HCT116 (cell line): Measurements from ENCODE around the gene EEFSEC. TPM values are rescaled to one million over a fixed set of nuclear protein-coding genes. Genes with fewer than 3 reads are reported as not detected.

ENCODE experiments used
- ATAC-seq: fragments of 200-7000 bp; cut with Tn5 transposase; 2 replicates; pipeline ENCODE4 v1.9.1; 2020; ENCODE audit warnings: mild to moderate bottlenecking, moderate library complexity
- BruUV-seq: library from RNA; stranded (reverse); fragments of 400-500 nt; replicated peaks from 2 replicates; lab custom pipeline; 2021; lab: Mats Ljungman, UMichigan
- CTCF ChIA-PET: fragments of 300-600 bp; sonication (Branson Sonifier 250); formaldehyde crosslinking; loops from one replicate; lab custom pipeline; 2021; ENCODE audit warnings: antibody characterized with exemption; lab: Charles Lee
- POLR2A ChIA-PET: fragments of 300-600, 350-600 bp; sonication (Branson Sonifier 250); formaldehyde crosslinking; loops from one replicate; lab custom pipeline; 2021; ENCODE audit warnings: antibody characterized with exemption; lab: Charles Lee
- RAD21 ChIA-PET, 2 experiments: fragments of 300-600 bp; sonication (Branson Sonifier 250); formaldehyde crosslinking; loops; one replicate each; lab custom pipeline; 2023; ENCODE audit warnings: low total read pairs in 2 of 2; ENCODE audit not compliant: uncharacterized antibody in 2 of 2, unreplicated experiment in 2 of 2, low non-redundant PET in 1 of 2; lab: Charles Lee
- DNase-seq: peaks from one replicate; pipeline ENCODE4 v3.0.0-alpha.2; 2010; ENCODE audit warnings: low read depth, low spot score
- H2AFZ ChIP-seq: fragments of 200-600 bp; shearing (Covaris generic), sonication (generic); 2 replicates; pipeline ENCODE4 v1.6.1; 2017; ENCODE audit warnings: low read depth, mixed run types, mixed read lengths, antibody characterized with exemption, low read length; ENCODE audit not compliant: poor library complexity, severe bottlenecking
- H3K27ac ChIP-seq: 2 replicates; pipeline ENCODE4 v1.5.1; 2012; ENCODE audit warnings: low read depth, low read length
- H3K27me3 ChIP-seq: fragments of 200-600 bp; sonication (generic); 2 replicates; pipeline ENCODE4 v1.6.1; 2016; ENCODE audit warnings: mixed run types, low read length, mixed read lengths; ENCODE audit not compliant: insufficient read depth
- H3K36me3 ChIP-seq, 2 experiments: fragments of 200-500 bp in 1 of 2; fragments of 200-600 bp in 1 of 2; sonication (Bioruptor generic) in 1 of 2; sonication (generic) in 1 of 2; 2 replicates each; pipeline versions ENCODE4 v1.5.1 to v1.6.1; 2014 to 2016; ENCODE audit warnings: low read length in 2 of 2, inconsistent platforms in 1 of 2, mixed read lengths in 1 of 2, mixed run types in 1 of 2; ENCODE audit not compliant: insufficient read depth in 2 of 2, control insufficient read depth in 1 of 2
- H3K4me1 ChIP-seq, 2 experiments: fragments of 200-600 bp in 1 of 2; sonication (generic) in 1 of 2; 2 replicates each; pipeline versions ENCODE4 v1.5.1 to v1.6.1; 2012 to 2017; ENCODE audit warnings: low read length in 2 of 2, inconsistent platforms in 1 of 2, mild to moderate bottlenecking in 1 of 2, mixed read lengths in 1 of 2, mixed run types in 1 of 2, moderate library complexity in 1 of 2; ENCODE audit not compliant: insufficient read depth in 2 of 2, control insufficient read depth in 1 of 2
- H3K4me2 ChIP-seq: fragments of 200-600 bp; sonication (generic); 2 replicates; pipeline ENCODE4 v1.6.1; 2017; ENCODE audit warnings: mixed run types, low read length, mixed read lengths
- H3K4me3 ChIP-seq, 2 experiments: fragments of 200-600 bp in 1 of 2; sonication (generic) in 1 of 2; replicated peaks in 1 of 2; 2 replicates each; pipeline ENCODE4 v1.5.1; 2011 to 2016; ENCODE audit warnings: low read length in 2 of 2, control low read depth in 1 of 2, low read depth in 1 of 2, mild to moderate bottlenecking in 1 of 2, mixed read lengths in 1 of 2, mixed run types in 1 of 2
- H3K79me2 ChIP-seq: fragments of 200-600 bp; sonication (generic); 2 replicates; pipeline ENCODE4 v1.6.1; 2017; ENCODE audit warnings: mild to moderate bottlenecking, mixed run types, low read length, moderate library complexity, mixed read lengths; ENCODE audit not compliant: insufficient read depth
- H3K9ac ChIP-seq: fragments of 200-600 bp; sonication (generic); 2 replicates; pipeline ENCODE4 v1.6.1; 2016; ENCODE audit warnings: low read length, mixed read lengths
- H3K9me2 ChIP-seq: fragments of 200-600 bp; sonication (generic), shearing (Covaris generic); 2 replicates; pipeline ENCODE4 v1.6.1; 2017; ENCODE audit warnings: mixed run types, mild to moderate bottlenecking, moderate library complexity; ENCODE audit not compliant: insufficient read depth
- H3K9me3 ChIP-seq, 2 experiments: fragments of 200-500 bp in 1 of 2; fragments of 200-600 bp in 1 of 2; sonication (Bioruptor generic) in 1 of 2; sonication (generic) in 1 of 2; 2 replicates each; pipeline ENCODE4 v1.6.1; 2014 to 2017; ENCODE audit warnings: low read length in 2 of 2, mixed read lengths in 2 of 2, inconsistent platforms in 1 of 2, low read depth in 1 of 2, mild to moderate bottlenecking in 1 of 2, mixed run types in 1 of 2, moderate library complexity in 1 of 2; ENCODE audit not compliant: control insufficient read depth in 1 of 2, insufficient read depth in 1 of 2
- H4K20me1 ChIP-seq: fragments of 200-600 bp; sonication (generic), shearing (Covaris generic); 2 replicates; pipeline ENCODE4 v1.6.1; 2017; ENCODE audit warnings: mixed run types, mild to moderate bottlenecking, moderate library complexity; ENCODE audit not compliant: insufficient read depth
- ATF3 ChIP-seq: IDR thresholded peaks from 2 replicates; pipeline ENCODE4 v1.6.1; 2012
- CEBPB ChIP-seq: IDR thresholded peaks from 2 replicates; pipeline ENCODE4 v1.6.1; 2012; ENCODE audit warnings: low read depth
- CTCF ChIP-seq, 3 experiments: fragments of 200-600 bp in 1 of 3; sonication (generic) in 1 of 3; IDR thresholded peaks in 2 of 3; conservative IDR thresholded peaks in 1 of 3; 2 replicates each; pipeline ENCODE4 v1.5.1; 2012 to 2017; ENCODE audit warnings: low read depth in 2 of 3, low read length in 2 of 3, antibody characterized with exemption in 1 of 3, borderline replicate concordance in 1 of 3, control low read depth in 1 of 3, mild to moderate bottlenecking in 1 of 3, mixed read lengths in 1 of 3, mixed run types in 1 of 3, moderate library complexity in 1 of 3; ENCODE audit not compliant: insufficient read depth in 1 of 3
- EGR1 ChIP-seq: IDR thresholded peaks from 2 replicates; pipeline ENCODE4 v1.6.1; 2012; ENCODE audit warnings: low read depth
- ELF1 ChIP-seq: IDR thresholded peaks from 2 replicates; pipeline ENCODE4 v1.6.1; 2012; ENCODE audit warnings: low read depth, borderline replicate concordance
- EZH2phosphoT487 ChIP-seq: fragments of 200-600 bp; IDR thresholded peaks from 2 replicates; pipeline ENCODE4 v1.6.1; 2018; ENCODE audit warnings: antibody characterized with exemption, borderline replicate concordance
- FOSL1 ChIP-seq: IDR thresholded peaks from 2 replicates; pipeline ENCODE4 v1.6.1; 2012; ENCODE audit warnings: low read depth
- POLR2AphosphoS5 ChIP-seq: IDR thresholded peaks from 2 replicates; pipeline ENCODE4 v1.6.1; 2011; ENCODE audit warnings: mild to moderate bottlenecking, low read depth, low read length, moderate library complexity
- SIN3A ChIP-seq: IDR thresholded peaks from 2 replicates; pipeline ENCODE4 v1.6.1; 2012; ENCODE audit warnings: low read depth
- SP1 ChIP-seq: IDR thresholded peaks from 2 replicates; pipeline ENCODE4 v1.6.1; 2012; ENCODE audit warnings: low read depth
- TCF7L2 ChIP-seq: IDR thresholded peaks from 2 replicates; pipeline ENCODE4 v1.7.0; 2011; ENCODE audit warnings: borderline replicate concordance, inconsistent platforms; ENCODE audit not compliant: insufficient read depth, insufficient read length; ENCODE audit errors: extremely low read depth
- YY1 ChIP-seq: IDR thresholded peaks from 2 replicates; pipeline ENCODE4 v1.6.1; 2011; ENCODE audit warnings: low read length, low read depth, moderate library complexity, mild to moderate bottlenecking; ENCODE audit not compliant: insufficient replicate concordance; ENCODE audit errors: extremely low read depth
- ZBTB33 ChIP-seq: IDR thresholded peaks from 2 replicates; pipeline ENCODE4 v1.6.1; 2011; ENCODE audit warnings: mild to moderate bottlenecking, low read length, moderate library complexity; ENCODE audit not compliant: insufficient replicate concordance; ENCODE audit errors: extremely low read depth
- ZFX ChIP-seq: fragments of 450-650 bp; IDR thresholded peaks from 2 replicates; pipeline ENCODE4 v1.6.1; 2017
- ZNF274 ChIP-seq: fragments of 200-500 bp; sonication (Bioruptor generic); IDR thresholded peaks from 2 replicates; pipeline ENCODE4 v1.6.1; 2014; ENCODE audit warnings: mild to moderate bottlenecking, low read depth, low read length, inconsistent platforms
- intact Hi-C: fragments of 100-400 bp; cut with micrococcal nuclease; formaldehyde crosslinking; loops from 2 replicates; pipeline ENCODE4 v1.10.0; 2022
- total RNA-seq: library from RNA; stranded (reverse); gene quantifications from one replicate; pipeline ENCODE4 v1.2.1, GENCODE V29; 2021; ENCODE audit not compliant: unreplicated experiment

The EEFSEC gene
- total RNA-seq, 1 experiment from 2014 or later, result 16.1 TPM

GRCh38 chr3:128290484-128290883 lies 137.2 kb downstream of the EEFSEC start:
- no peak overlapping the region for H3K4me2 ChIP-seq
- no peaks in the 10 kb centered on the region for H3K79me2 ChIP-seq
- H3K4me1 ChIP-seq, result no peaks in the 10 kb centered on the region
- CTCF ChIA-PET, result no interaction called here
- ATAC-seq (no peak), DNase-seq (no peak)
- H3K27ac ChIP-seq, result no peak overlapping the region
- POLR2A ChIA-PET, result no interaction called here
- H3K9ac ChIP-seq, result no peak overlapping the region
- H2AFZ ChIP-seq, result no peak overlapping the region
- intact Hi-C loops, result no loop called here
- no peak for TF ChIP-seq TCF7L2
- no peak for TF ChIP-seq POLR2AphosphoS5
- TF ChIP-seq SIN3A, result no peak
- TF ChIP-seq YY1, result no peak
- TF ChIP-seq FOSL1, result no peak
- TF ChIP-seq ZNF274, result no peak
- TF ChIP-seq EGR1, result no peak
- TF ChIP-seq ELF1, result no peak
- TF ChIP-seq CEBPB, result no peak
- RAD21 ChIA-PET, result no interaction called here
- peaks cover 0 to 3% of the 10 kb centered on the region in 2 experiments; a peak in 1 of 4 replicates for H3K9me3 ChIP-seq
- H4K20me1 ChIP-seq, result no peaks in the 10 kb centered on the region
- no TSS peak for BruUV-seq
- no peak overlapping the region for H3K4me3 ChIP-seq
- H3K36me3 ChIP-seq, result no peaks in the 10 kb centered on the region
- no peaks in the 10 kb centered on the region for H3K27me3 ChIP-seq
- no peaks in the 10 kb centered on the region for H3K9me2 ChIP-seq

- H2AFZ ChIP-seq, result no peak overlapping the region
- H3K79me2 ChIP-seq, result no peaks in the 10 kb centered on the region
- no peak overlapping the region for H3K4me3 ChIP-seq
- H3K27ac ChIP-seq, result no peak overlapping the region
- POLR2A ChIA-PET, result no interaction called here
- no TSS peak for BruUV-seq
- no peaks in the 10 kb centered on the region for H3K27me3 ChIP-seq
- H3K9me2 ChIP-seq, result no peaks in the 10 kb centered on the region
- H3K4me2 ChIP-seq, result no peak overlapping the region
- peaks cover 0 to 3% of the 10 kb centered on the region in 2 experiments; a peak in 1 of 4 replicates for H3K9me3 ChIP-seq
- no peak overlapping the region for H3K9ac ChIP-seq
- no peak for ATAC-seq
- RAD21 ChIA-PET, result no interaction called here
- TF ChIP-seq EZH2phosphoT487, result no peak
- TF ChIP-seq ZNF274, result no peak
- no peak for TF ChIP-seq SIN3A
- no peak for TF ChIP-seq ZFX
- TF ChIP-seq CTCF (IDR thresholded peaks at IDR 0.05 in 2 of 3, conservative IDR thresholded peaks at IDR 0.05 in 1 of 3; ENCODE audit: borderline replicate concordance in 1 of 3, insufficient read depth in 1 of 3, low read depth in 2 of 3, low read length in 2 of 3), result no peak
- TF ChIP-seq ATF3, result no peak
- TF ChIP-seq SP1, result no peak
- no peak for TF ChIP-seq YY1
- no peak for TF ChIP-seq ZBTB33
- intact Hi-C loops, result no loop called here
- H4K20me1 ChIP-seq, result no peaks in the 10 kb centered on the region
- H3K4me1 ChIP-seq, result no peaks in the 10 kb centered on the region; a peak in 1 of 4 replicates
- DNase-seq, result no peak
- no peaks in the 10 kb centered on the region for H3K36me3 ChIP-seq
- CTCF ChIA-PET, result no interaction called here
Observed at GRCh38 chr3:128293930-128294329, 140.6 kb downstream of the EEFSEC start.
